ENCODE data around the gene TIAM1. TPM values are rescaled to one million over a fixed set of nuclear protein-coding genes. Genes with fewer than 3 reads are reported as not detected.
A peak's percentile ranks its signal among the peaks of the same experiment; 100 is the strongest.

TIAM1 gene
- total and polyA plus RNA-seq, 9 donors, result 3.6 to 26.7 (median 7.1) TPM

GRCh38 chr21:31157756-31158155 is 186.3 kb downstream of the TIAM1 start:
- H3K27ac ChIP-seq, result no peak overlapping the region
- no peak overlapping the region for H3K4me3 ChIP-seq
- intact Hi-C loops (cut with DNase I), result no loop called here
- 71 to 76% (median 75%) methylated on average over 5 of the region's 5 CpGs for WGBS, 3 donors
- DNase-seq, result no peak
- H3K4me1 ChIP-seq (ENCODE audit: insufficient read depth), result no peaks in the 10 kb centered on the region
- no peaks in the 10 kb centered on the region for H3K36me3 ChIP-seq
- no peaks in the 10 kb centered on the region for H3K9me3 ChIP-seq
- H3K27me3 ChIP-seq, result no peaks in the 10 kb centered on the region
- TF ChIP-seq CTCF (IDR thresholded peaks at IDR 0.05) (no peak), EP300 (IDR thresholded peaks at IDR 0.05) (no peak), POLR2A (IDR thresholded peaks at IDR 0.05) (no peak)

- Histone ChIP-seq H3K4me3 (no peak overlapping the region), H3K4me1 (ENCODE audit: insufficient read depth) (no peaks in the 10 kb centered on the region), H3K27me3 (no peaks in the 10 kb centered on the region), H3K36me3 (no peaks in the 10 kb centered on the region), H3K9me3 (no peaks in the 10 kb centered on the region), H3K27ac (no peak overlapping the region)
- WGBS, 3 donors, result 95 to 97% (median 96%) methylated on average over 2 of the region's 2 CpGs
- no peak for DNase-seq
- intact Hi-C loops (cut with DNase I), result no loop called here
- no peak for TF ChIP-seq CTCF (IDR thresholded peaks at IDR 0.05)
- TF ChIP-seq POLR2A (IDR thresholded peaks at IDR 0.05), result no peak
- TF ChIP-seq EP300 (IDR thresholded peaks at IDR 0.05), result no peak
Observed at GRCh38 chr21:31156662-31157061, 187.4 kb downstream of the TIAM1 start.

- intact Hi-C loops (cut with DNase I), result no loop called here
- Histone ChIP-seq H3K27me3 (no peaks in the 10 kb centered on the region), H3K27ac (no peak overlapping the region), H3K4me3 (no peak overlapping the region), H3K9me3 (no peaks in the 10 kb centered on the region), H3K4me1 (ENCODE audit: insufficient read depth) (no peaks in the 10 kb centered on the region), H3K36me3 (no peaks in the 10 kb centered on the region)
- TF ChIP-seq EP300 (IDR thresholded peaks at IDR 0.05), result no peak
- no peak for TF ChIP-seq CTCF (IDR thresholded peaks at IDR 0.05)
- no peak for TF ChIP-seq POLR2A (IDR thresholded peaks at IDR 0.05)
- no peak for DNase-seq
Observed at GRCh38 chr21:31156169-31156568, 187.9 kb downstream of the TIAM1 start.

- Histone ChIP-seq H3K4me3 (no peak overlapping the region), H3K27me3 (no peaks in the 10 kb centered on the region), H3K9me3 (no peaks in the 10 kb centered on the region), H3K27ac (no peak overlapping the region), H3K4me1 (ENCODE audit: insufficient read depth) (no peaks in the 10 kb centered on the region), H3K36me3 (no peaks in the 10 kb centered on the region)
- no peak for DNase-seq
- TF ChIP-seq POLR2A (IDR thresholded peaks at IDR 0.05), result no peak
- TF ChIP-seq EP300 (IDR thresholded peaks at IDR 0.05), result peak; percentile 28
- 55 to 61% (median 59%) methylated on average over 7 of the region's 7 CpGs for whole genome bisulfite sequencing, 3 donors
- intact Hi-C loops (cut with DNase I), result no loop called here
Observed at GRCh38 chr21:31151156-31152045, 192.7 kb downstream of the TIAM1 start.

GRCh38 chr21:31145274-31145673 is 198.8 kb downstream of the TIAM1 start:
- no peak overlapping the region for H3K27ac ChIP-seq
- TF ChIP-seq POLR2A (IDR thresholded peaks at IDR 0.05) (no peak), CTCF (IDR thresholded peaks at IDR 0.05) (no peak), EP300 (IDR thresholded peaks at IDR 0.05) (no peak)
- no peaks in the 10 kb centered on the region for H3K36me3 ChIP-seq
- no peak for DNase-seq
- WGBS, 3 donors, result 4 to 12% (median 11%) methylated on average over 3 of the region's 3 CpGs
- no peaks in the 10 kb centered on the region for H3K9me3 ChIP-seq
- intact Hi-C loops (cut with DNase I), result no loop called here
- no peaks in the 10 kb centered on the region for H3K4me1 ChIP-seq (ENCODE audit: insufficient read depth)
- no peak overlapping the region for H3K4me3 ChIP-seq
- no peaks in the 10 kb centered on the region for H3K27me3 ChIP-seq
